ENCODE results near the gene CDK8. TPM values are rescaled to one million over a fixed set of nuclear protein-coding genes. Genes with fewer than 3 reads are reported as not detected.
"Not testable (repeated sequence)": the region's sequence is repeated elsewhere in the genome, so short reads cannot be mapped to it uniquely, and the experiment has no call there.

The CDK8 gene
- total RNA-seq, 2 donors from 2014 or later, result 29.4 to 33.1 TPM

DNA sequence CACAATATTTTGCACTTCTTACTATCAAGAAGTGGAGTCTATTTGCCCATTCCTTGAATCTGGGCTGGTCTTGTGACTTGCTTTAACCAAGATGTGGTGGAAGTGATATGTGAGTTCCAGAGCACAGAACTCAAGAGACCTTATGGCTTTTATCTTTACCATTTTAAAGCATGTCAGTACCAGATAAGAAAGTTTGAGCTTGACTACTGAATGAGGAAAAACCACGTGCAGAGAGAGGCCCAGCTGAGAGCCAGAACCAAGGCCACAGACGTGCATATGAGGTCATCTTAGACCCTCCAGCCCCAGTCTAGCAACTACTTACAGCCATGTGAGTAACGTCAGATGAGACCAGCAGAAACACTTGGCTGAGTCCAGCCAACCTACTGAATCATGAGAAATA lies 6.3 kb upstream of the CDK8 start:
- H3K4me1 ChIP-seq (ENCODE audit: control insufficient read depth, insufficient read depth, low read length), result peaks cover 10% of the 10 kb centered on the region
- peaks cover 15% of the 10 kb centered on the region for H3K27me3 ChIP-seq (ENCODE audit: control insufficient read depth, insufficient read depth, low read length, poor library complexity, severe bottlenecking)
- H3K36me3 Mint-ChIP-seq (ENCODE audit: low read depth), result no peaks in the 10 kb centered on the region
- no peaks in the 10 kb centered on the region for H3K36me3 ChIP-seq (ENCODE audit: control insufficient read depth, insufficient read depth, low read length)
- H3K4me1 Mint-ChIP-seq, result no peaks in the 10 kb centered on the region
- no peak overlapping the region for H3K4me3 ChIP-seq (ENCODE audit: low read length)
- no peak overlapping the region for H3K27ac ChIP-seq (ENCODE audit: low read depth, low read length)
- peaks cover 2% of the 10 kb centered on the region for H3K9me3 Mint-ChIP-seq
- H3K4me3 Mint-ChIP-seq, result no peak overlapping the region
- 13 to 73% methylated on average over 1 to 3 of the region's 3 CpGs for WGBS, 2 experiments (ENCODE audit: insufficient coverage in 1 of 2, insufficient read length in 1 of 2)
- H3K9ac ChIP-seq (ENCODE audit: extremely low read depth, low read length, poor library complexity, severe bottlenecking), result no peak overlapping the region
- H3K9me3 ChIP-seq (ENCODE audit: control insufficient read depth, low read length), result peaks cover 3% of the 10 kb centered on the region
- no peak overlapping the region for H3K27ac Mint-ChIP-seq
- DNase-seq, result no peak
- TF ChIP-seq, protein P1, sequence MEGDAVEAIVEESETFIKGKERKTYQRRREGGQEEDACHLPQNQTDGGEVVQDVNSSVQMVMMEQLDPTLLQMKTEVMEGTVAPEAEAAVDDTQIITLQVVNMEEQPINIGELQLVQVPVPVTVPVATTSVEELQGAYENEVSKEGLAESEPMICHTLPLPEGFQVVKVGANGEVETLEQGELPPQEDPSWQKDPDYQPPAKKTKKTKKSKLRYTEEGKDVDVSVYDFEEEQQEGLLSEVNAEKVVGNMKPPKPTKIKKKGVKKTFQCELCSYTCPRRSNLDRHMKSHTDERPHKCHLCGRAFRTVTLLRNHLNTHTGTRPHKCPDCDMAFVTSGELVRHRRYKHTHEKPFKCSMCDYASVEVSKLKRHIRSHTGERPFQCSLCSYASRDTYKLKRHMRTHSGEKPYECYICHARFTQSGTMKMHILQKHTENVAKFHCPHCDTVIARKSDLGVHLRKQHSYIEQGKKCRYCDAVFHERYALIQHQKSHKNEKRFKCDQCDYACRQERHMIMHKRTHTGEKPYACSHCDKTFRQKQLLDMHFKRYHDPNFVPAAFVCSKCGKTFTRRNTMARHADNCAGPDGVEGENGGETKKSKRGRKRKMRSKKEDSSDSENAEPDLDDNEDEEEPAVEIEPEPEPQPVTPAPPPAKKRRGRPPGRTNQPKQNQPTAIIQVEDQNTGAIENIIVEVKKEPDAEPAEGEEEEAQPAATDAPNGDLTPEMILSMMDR (conservative IDR thresholded peaks at IDR 0.05), result no peak
- no peaks in the 10 kb centered on the region for H3K27me3 Mint-ChIP-seq (ENCODE audit: insufficient read depth)

DNA sequence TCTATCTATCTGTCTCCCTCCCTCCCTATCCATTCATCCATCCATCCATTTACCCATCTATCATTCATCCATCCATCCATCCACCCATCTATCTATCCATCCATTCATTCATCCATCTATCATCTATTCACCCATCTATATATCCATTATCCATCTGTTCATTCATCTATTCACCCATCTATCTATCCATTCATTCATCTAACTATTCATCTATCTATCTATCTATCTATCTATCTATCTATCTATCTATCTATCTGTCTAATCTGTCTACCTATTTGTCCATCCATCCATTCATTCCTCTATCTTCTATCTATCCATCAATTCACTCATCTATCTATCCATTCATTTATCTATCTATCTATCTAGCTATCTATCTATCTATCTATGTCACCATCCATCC lies 4.4 kb upstream of the CDK8 start:
- Mint-ChIP-seq H3K4me3 (no peak overlapping the region), H3K27me3 (ENCODE audit: insufficient read depth) (no peaks in the 10 kb centered on the region)
- H3K27ac ChIP-seq (ENCODE audit: low read depth, low read length), result no peak overlapping the region

DNA sequence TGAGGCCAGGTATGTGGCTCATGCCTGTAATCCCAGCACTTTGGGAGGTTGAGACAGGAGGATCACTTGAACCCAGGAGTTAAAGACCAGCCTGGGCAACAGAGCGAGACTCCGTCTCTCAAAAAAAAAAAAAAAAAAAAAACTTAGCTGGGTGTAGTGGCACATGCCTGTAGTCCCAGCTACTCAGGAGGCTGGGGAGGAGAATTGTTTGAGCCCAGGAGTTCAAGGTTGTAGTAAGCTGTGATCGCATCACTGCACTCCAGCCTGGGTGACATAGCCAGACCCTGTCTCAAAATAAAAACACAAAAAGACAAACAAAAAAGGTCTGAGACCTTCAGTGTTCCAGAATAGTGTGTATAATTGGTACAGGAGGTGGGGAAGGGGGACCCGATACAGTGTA lies 1.9 kb upstream of the CDK8 start:
- H3K36me3 Mint-ChIP-seq (ENCODE audit: low read depth); H3K27ac Mint-ChIP-seq; H3K27me3 Mint-ChIP-seq (ENCODE audit: insufficient read depth); H3K9me3 Mint-ChIP-seq; H3K36me3 ChIP-seq (ENCODE audit: control insufficient read depth, insufficient read depth, low read length); DNase-seq; H3K4me3 ChIP-seq (ENCODE audit: low read length); H3K27ac ChIP-seq (ENCODE audit: low read depth, low read length); H3K9ac ChIP-seq (ENCODE audit: extremely low read depth, low read length, poor library complexity, severe bottlenecking); H3K9me3 ChIP-seq (ENCODE audit: control insufficient read depth, low read length); H3K4me3 Mint-ChIP-seq: not testable (repeated sequence)
- WGBS, 2 experiments (ENCODE audit: insufficient coverage in 1 of 2, insufficient read length in 1 of 2), result 84% methylated on average over 4 of the region's 4 CpGs; no CpG with 5 or more reads in 1 of the 2 experiments
- H3K4me1 Mint-ChIP-seq, result peaks cover 20% of the 10 kb centered on the region
- H3K27me3 ChIP-seq (ENCODE audit: control insufficient read depth, insufficient read depth, low read length, poor library complexity, severe bottlenecking), result peaks cover 15% of the 10 kb centered on the region
- H3K4me1 ChIP-seq (ENCODE audit: control insufficient read depth, insufficient read depth, low read length), result peaks cover 13% of the 10 kb centered on the region

More for the DNA sequence above, 4.4 kb upstream of the CDK8 start:
- Mint-ChIP-seq H3K9me3 (no peaks in the 10 kb centered on the region), H3K27ac (no peak overlapping the region), H3K4me1 (peaks cover 3% of the 10 kb centered on the region), H3K36me3 (ENCODE audit: low read depth) (no peaks in the 10 kb centered on the region)
- TF ChIP-seq, protein P1 (conservative IDR thresholded peaks at IDR 0.05), result no peak
- no peak for DNase-seq
- H3K36me3 ChIP-seq (ENCODE audit: control insufficient read depth, insufficient read depth, low read length), result no peaks in the 10 kb centered on the region
- no peak overlapping the region for H3K9ac ChIP-seq (ENCODE audit: extremely low read depth, low read length, poor library complexity, severe bottlenecking)
- H3K27me3 ChIP-seq (ENCODE audit: control insufficient read depth, insufficient read depth, low read length, poor library complexity, severe bottlenecking), result peaks cover 15% of the 10 kb centered on the region
- H3K4me3 ChIP-seq (ENCODE audit: low read length), result no peak overlapping the region
- no peaks in the 10 kb centered on the region for H3K9me3 ChIP-seq (ENCODE audit: control insufficient read depth, low read length)
- H3K4me1 ChIP-seq (ENCODE audit: control insufficient read depth, insufficient read depth, low read length), result peaks cover 10% of the 10 kb centered on the region

DNA sequence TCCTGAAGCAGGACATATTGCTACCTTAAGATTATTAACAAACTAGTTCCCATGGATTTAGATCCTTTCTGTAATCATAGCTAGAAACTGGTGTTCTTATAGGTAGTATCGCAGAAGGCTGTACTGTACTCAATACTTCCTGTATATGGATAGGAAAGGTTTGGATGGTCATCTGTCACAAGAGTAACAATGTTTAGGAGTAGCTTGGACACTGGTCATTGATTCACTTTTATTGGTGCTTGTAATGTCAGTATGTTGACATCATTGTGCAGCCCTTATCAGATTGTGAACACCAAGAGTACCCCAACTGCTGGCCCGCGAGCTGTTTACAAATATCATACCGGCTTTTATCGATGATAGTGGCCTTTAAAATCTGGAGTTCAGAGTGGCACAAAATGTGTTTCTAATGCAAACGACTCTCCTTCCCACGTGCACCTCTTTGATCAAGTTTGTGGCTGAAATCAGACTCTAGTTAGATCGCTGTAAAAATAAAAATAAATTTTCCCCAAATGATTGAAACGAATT lies 605 bp upstream of the CDK8 start:
- Histone ChIP-seq H3K9me3 (ENCODE audit: control insufficient read depth, low read length) (no peaks in the 10 kb centered on the region), H3K9ac (ENCODE audit: extremely low read depth, low read length, poor library complexity, severe bottlenecking) (no peak overlapping the region), H3K27ac (ENCODE audit: low read depth, low read length) (no peak overlapping the region), H3K36me3 (ENCODE audit: control insufficient read depth, insufficient read depth, low read length) (no peaks in the 10 kb centered on the region), H3K27me3 (ENCODE audit: control insufficient read depth, insufficient read depth, low read length, poor library complexity, severe bottlenecking) (peaks cover 15% of the 10 kb centered on the region), H3K4me1 (ENCODE audit: control insufficient read depth, insufficient read depth, low read length) (peaks cover 6% of the 10 kb centered on the region), H3K4me3 (ENCODE audit: low read length) (peak overlapping the region; percentile 90)
- 50 to 65% methylated on average over 6 to 9 of the region's 9 CpGs for WGBS, 2 experiments (ENCODE audit: insufficient coverage in 1 of 2, insufficient read length in 1 of 2)
- no peaks in the 10 kb centered on the region for H3K9me3 Mint-ChIP-seq
- peaks cover 29% of the 10 kb centered on the region for H3K4me1 Mint-ChIP-seq
- H3K27me3 Mint-ChIP-seq (ENCODE audit: insufficient read depth), result no peaks in the 10 kb centered on the region
- H3K27ac Mint-ChIP-seq, result no peak overlapping the region
- DNase-seq, result no peak
- no peaks in the 10 kb centered on the region for H3K36me3 Mint-ChIP-seq (ENCODE audit: low read depth)
- peak overlapping the region; percentile 80 for H3K4me3 Mint-ChIP-seq
- TF ChIP-seq, protein P1 (conservative IDR thresholded peaks at IDR 0.05), result no peak

All from endodermal cell (in vitro differentiated cells).